Activated T-helper 1 cell treated with anti-CD3 and anti-CD28 coated beads, Interleukin-12 subunit alpha, Interleukin-12 subunit beta, Interleukin-2, Interleukin-4 antibody, amounts not matched to agents 30 ng/mL and 10 ng/mL and 1 ng/mL, durations not matched to agents 14 hours and 24 hours and 36 hours (primary cell): Measurements from ENCODE around the gene PPP1R16B. TPM values are rescaled to one million over a fixed set of nuclear protein-coding genes. Genes with fewer than 3 reads are reported as not detected.

Experiments used
- DNase-seq: peaks from one replicate; pipeline ENCODE4 v3.0.0; 2021; ENCODE audit warnings: low spot score
- H3K27ac Mint-ChIP-seq: one replicate; pipeline ENCODE4 v1.8.0; 2021; ENCODE audit warnings: mild to moderate bottlenecking, mixed read lengths
- H3K27me3 Mint-ChIP-seq: one replicate; pipeline ENCODE4 v1.8.0; 2022; ENCODE audit warnings: mild to moderate bottlenecking, moderate library complexity, mixed read lengths; ENCODE audit not compliant: insufficient read depth
- H3K36me3 Mint-ChIP-seq: one replicate; pipeline ENCODE4 v1.8.0; 2021; ENCODE audit warnings: low read depth, mixed read lengths
- H3K4me1 Mint-ChIP-seq: one replicate; pipeline ENCODE4 v1.8.0; 2021; ENCODE audit warnings: low read depth, mixed read lengths
- H3K4me3 Mint-ChIP-seq: one replicate; pipeline ENCODE4 v1.8.0; 2021; ENCODE audit warnings: mild to moderate bottlenecking, moderate library complexity, mixed read lengths
- H3K9me3 Mint-ChIP-seq: one replicate; pipeline ENCODE4 v1.8.0; 2021; ENCODE audit warnings: mixed read lengths
- intact Hi-C: fragments of 100-400 bp; cut with micrococcal nuclease; formaldehyde crosslinking; loops from one replicate; pipeline ENCODE4 v1.15.1; 2024
- total RNA-seq: library from RNA; stranded (reverse); gene quantifications from 2 replicates; pipeline ENCODE4 v1.2.3, GENCODE V29; 2022

Gene PPP1R16B
- total RNA-seq, 1 donor from 2014 or later: 143 TPM

- no peak for DNase-seq
- Mint-ChIP-seq H3K36me3 (peaks cover 36% of the 10 kb centered on the region), H3K4me3 (no peak overlapping the region), H3K9me3 (no peaks in the 10 kb centered on the region), H3K27ac (peak overlapping the region; percentile 91), H3K27me3 (no peaks in the 10 kb centered on the region), H3K4me1 (peaks cover 70% of the 10 kb centered on the region)
- intact Hi-C loops: no loop called here
Measured at GRCh38 chr20:38880952-38881735, 75.6 kb downstream of the PPP1R16B start.

- no peaks in the 10 kb centered on the region for H3K9me3 Mint-ChIP-seq
- no peaks in the 10 kb centered on the region for H3K27me3 Mint-ChIP-seq
- no peak overlapping the region for H3K4me3 Mint-ChIP-seq
- H3K36me3 Mint-ChIP-seq: peaks cover 39% of the 10 kb centered on the region
- H3K4me1 Mint-ChIP-seq: peaks cover 68% of the 10 kb centered on the region
- intact Hi-C loops: no loop called here
- no peak for DNase-seq
- H3K27ac Mint-ChIP-seq: peak overlapping the region; percentile 91
Measured at GRCh38 chr20:38881806-38882440, 76.4 kb downstream of the PPP1R16B start.

GRCh38 chr20:38882600-38882999 lies 77.1 kb downstream of the PPP1R16B start:
- no peak for DNase-seq
- peak overlapping the region; percentile 5 for H3K4me3 Mint-ChIP-seq
- H3K27me3 Mint-ChIP-seq: no peaks in the 10 kb centered on the region
- H3K27ac Mint-ChIP-seq: peak overlapping the region; percentile 91
- H3K4me1 Mint-ChIP-seq: peaks cover 67% of the 10 kb centered on the region
- peaks cover 43% of the 10 kb centered on the region for H3K36me3 Mint-ChIP-seq
- intact Hi-C loops: no loop called here
- H3K9me3 Mint-ChIP-seq: no peaks in the 10 kb centered on the region

DNA sequence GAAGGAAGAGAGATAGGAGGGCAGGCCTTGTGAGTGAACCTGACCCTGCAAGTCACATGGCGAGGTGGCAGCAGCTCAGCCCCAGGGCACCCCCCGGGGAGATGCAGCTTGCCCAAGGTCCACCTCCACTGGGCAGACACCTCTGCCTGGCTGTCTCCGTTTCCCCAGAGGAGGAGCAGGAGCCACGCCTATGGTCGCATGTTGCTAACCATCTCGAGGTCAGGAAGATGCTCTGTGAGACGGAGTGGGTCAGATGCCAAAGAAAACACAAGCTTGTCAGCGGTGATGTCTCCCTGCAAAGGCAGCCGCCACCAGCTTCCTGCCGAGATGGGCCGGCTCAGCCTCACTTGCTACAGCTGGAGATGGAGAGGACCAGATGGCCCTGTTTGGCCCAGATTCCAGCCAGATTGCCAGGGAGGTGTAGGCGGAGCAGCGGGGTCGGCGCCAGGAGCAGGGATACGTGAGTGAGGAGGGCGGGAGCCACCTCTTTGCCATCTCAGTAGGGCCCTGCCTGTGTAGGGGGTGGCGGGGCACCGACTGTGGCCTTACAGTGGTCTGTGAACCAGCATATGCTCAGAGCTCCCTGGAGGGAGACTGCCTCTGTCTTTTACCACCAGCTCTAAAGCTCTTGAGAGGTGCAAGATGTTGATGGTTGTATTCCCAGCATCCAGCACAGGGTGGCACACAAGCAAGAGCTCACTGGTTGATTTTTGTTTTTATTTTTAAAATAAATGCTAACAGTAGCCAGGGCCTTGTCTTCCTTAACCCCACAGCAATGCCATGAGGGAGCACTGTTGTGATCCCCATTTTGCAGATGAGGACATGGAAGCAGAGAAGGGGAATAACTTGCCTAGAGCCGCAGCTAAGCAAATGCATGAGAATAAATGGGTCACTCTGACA lies 77.8 kb downstream of the PPP1R16B start:
- Mint-ChIP-seq H3K4me1 (peaks cover 60% of the 10 kb centered on the region), H3K4me3 (no peak overlapping the region)

DNA sequence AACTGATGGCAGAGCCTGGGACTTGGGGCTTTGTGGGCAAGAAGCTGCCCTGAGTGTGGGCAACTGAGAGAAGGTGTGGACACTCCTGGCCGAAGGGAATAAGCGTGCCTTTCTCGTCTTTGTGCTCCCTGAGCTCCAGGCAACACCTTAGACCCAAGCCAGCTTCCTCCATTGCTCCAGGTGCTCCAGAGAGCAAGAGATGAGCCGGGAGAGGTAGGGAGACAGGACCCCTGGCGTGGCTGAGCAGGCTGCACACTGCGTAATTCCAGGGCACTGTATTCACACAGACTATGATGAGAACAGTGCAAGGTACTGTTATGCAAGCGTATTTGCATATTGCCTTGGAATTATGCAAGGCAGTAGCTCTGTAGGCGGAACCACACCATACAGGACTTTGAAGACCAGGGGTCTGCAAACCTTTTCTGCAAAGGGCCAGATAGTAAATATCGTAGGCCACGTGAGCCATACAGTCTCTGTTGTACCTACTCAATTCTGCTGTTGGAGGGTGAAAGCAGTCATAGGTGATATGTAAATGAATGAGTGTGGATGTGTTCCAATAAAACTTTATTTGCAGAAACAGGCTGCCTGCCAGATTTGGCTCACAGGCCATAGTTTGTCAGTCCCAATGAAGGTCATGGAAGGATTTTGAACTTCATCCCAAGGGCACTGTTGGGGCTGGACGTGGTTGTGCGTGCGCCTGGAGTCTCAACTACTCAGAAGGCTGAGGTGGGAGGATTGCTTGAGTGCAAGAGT lies 78.7 kb downstream of the PPP1R16B start:
- Mint-ChIP-seq H3K9me3 (no peaks in the 10 kb centered on the region), H3K36me3 (peaks cover 31% of the 10 kb centered on the region), H3K27ac (no peak overlapping the region), H3K4me3 (no peak overlapping the region), H3K4me1 (peaks cover 56% of the 10 kb centered on the region), H3K27me3 (no peaks in the 10 kb centered on the region)
- DNase-seq: no peak
- intact Hi-C loops: no loop called here

More for the DNA sequence above, 77.8 kb downstream of the PPP1R16B start:
- H3K9me3 Mint-ChIP-seq: no peaks in the 10 kb centered on the region
- H3K27me3 Mint-ChIP-seq: no peaks in the 10 kb centered on the region
- peak overlapping the region; percentile 91 for H3K27ac Mint-ChIP-seq
- no peak for DNase-seq
- intact Hi-C loops: no loop called here
- peaks cover 38% of the 10 kb centered on the region for H3K36me3 Mint-ChIP-seq

DNA sequence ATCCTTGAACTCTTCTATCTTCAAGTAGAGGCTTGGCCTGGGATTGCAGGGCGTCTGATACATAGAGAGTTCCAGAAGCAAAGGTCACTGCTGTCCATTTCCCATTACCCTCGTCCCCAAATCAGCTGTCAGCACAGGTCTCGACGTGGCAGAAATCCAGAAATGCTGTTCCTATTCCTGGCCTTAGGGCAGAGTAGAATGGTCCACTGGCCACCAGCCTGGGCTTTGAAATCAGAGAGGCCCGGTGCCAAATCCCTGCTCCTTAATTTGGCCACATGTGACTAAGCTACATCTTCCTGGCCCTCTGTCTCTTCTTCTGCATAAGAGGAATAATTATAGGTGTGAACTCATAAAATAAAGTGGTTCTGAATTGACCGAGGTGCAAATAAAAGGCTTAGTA lies 79.9 kb downstream of the PPP1R16B start:
- DNase-seq: no peak
- no peaks in the 10 kb centered on the region for H3K27me3 Mint-ChIP-seq
- no peak overlapping the region for H3K4me3 Mint-ChIP-seq
- intact Hi-C loops: no loop called here
- no peaks in the 10 kb centered on the region for H3K9me3 Mint-ChIP-seq
- H3K4me1 Mint-ChIP-seq: peaks cover 60% of the 10 kb centered on the region
- H3K27ac Mint-ChIP-seq: no peak overlapping the region
- peaks cover 33% of the 10 kb centered on the region for H3K36me3 Mint-ChIP-seq

DNA sequence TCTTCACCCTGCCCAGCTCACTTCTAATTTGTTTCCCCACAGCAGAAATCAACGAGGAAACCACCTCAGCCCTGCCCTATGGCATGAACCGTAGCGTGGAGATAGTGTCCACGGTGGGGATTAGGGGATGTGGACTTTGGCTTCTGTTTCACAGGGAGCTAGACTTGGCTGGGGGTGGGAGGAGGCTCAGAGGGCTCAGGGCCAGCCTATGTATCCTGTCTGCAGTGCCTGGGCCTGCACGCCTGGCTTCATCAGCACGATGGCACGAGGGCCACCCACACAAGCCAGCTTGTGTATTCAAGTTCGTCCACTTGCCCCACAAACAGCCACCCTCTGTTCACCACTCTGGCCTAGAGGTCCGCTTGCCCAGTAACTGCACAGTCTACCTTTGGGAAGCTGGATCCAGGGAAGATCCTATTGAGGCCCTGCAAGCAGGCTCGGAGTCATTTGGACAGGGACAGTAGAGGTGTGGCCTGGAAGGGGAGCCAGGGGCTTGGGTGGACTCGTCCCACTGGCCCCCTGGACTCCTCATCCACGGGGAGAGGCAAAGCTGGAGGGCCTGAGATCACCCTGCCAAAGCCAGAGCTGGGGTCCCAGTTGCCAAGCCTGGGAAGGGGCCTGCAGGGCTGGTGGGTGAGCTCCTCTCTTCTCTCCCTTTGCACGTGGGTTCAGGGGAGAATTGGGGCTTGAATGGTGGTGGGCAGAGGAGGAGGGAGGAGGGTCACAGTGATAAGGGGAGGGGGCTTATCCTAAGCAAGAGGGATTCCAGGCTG lies 82.7 kb downstream of the PPP1R16B start:
- intact Hi-C loops: no loop called here
- no peak for DNase-seq
- no peak overlapping the region for H3K4me3 Mint-ChIP-seq
- no peaks in the 10 kb centered on the region for H3K27me3 Mint-ChIP-seq
- peaks cover 23% of the 10 kb centered on the region for H3K36me3 Mint-ChIP-seq
- H3K4me1 Mint-ChIP-seq: peaks cover 50% of the 10 kb centered on the region
- no peaks in the 10 kb centered on the region for H3K9me3 Mint-ChIP-seq
- peak overlapping the region; percentile 48 for H3K27ac Mint-ChIP-seq

GRCh38 chr20:38889050-38889449 lies 83.6 kb downstream of the PPP1R16B start:
- Mint-ChIP-seq H3K4me3 (no peak overlapping the region), H3K27me3 (no peaks in the 10 kb centered on the region), H3K27ac (peak overlapping the region; percentile 58), H3K4me1 (peaks cover 58% of the 10 kb centered on the region), H3K9me3 (no peaks in the 10 kb centered on the region), H3K36me3 (peaks cover 27% of the 10 kb centered on the region)
- no peak for DNase-seq
- intact Hi-C loops: no loop called here

GRCh38 chr20:38889792-38890496 lies 84.4 kb downstream of the PPP1R16B start:
- Mint-ChIP-seq H3K27ac (peak overlapping the region; percentile 91), H3K36me3 (peaks cover 30% of the 10 kb centered on the region), H3K9me3 (no peaks in the 10 kb centered on the region), H3K4me3 (peak overlapping the region; percentile 9), H3K4me1 (peaks cover 66% of the 10 kb centered on the region), H3K27me3 (no peaks in the 10 kb centered on the region)
- intact Hi-C loops: loop anchor here (5.0 kb wide), 1 partner anchor 33 kb away; no protein-coding TSS in a partner anchor
- DNase-seq: no peak

GRCh38 chr20:38890497-38890818 lies 85.0 kb downstream of the PPP1R16B start:
- no peak for DNase-seq
- H3K36me3 Mint-ChIP-seq: peaks cover 27% of the 10 kb centered on the region
- peak overlapping the region; percentile 9 for H3K4me3 Mint-ChIP-seq
- intact Hi-C loops: loop anchor here (5.0 kb wide), 1 partner anchor 33 kb away; no protein-coding TSS in a partner anchor
- H3K27ac Mint-ChIP-seq: peak overlapping the region; percentile 91
- no peaks in the 10 kb centered on the region for H3K27me3 Mint-ChIP-seq
- H3K9me3 Mint-ChIP-seq: no peaks in the 10 kb centered on the region
- peaks cover 62% of the 10 kb centered on the region for H3K4me1 Mint-ChIP-seq
